Endothelial cell of umbilical vein (primary cell): ENCODE data around the gene NEK7. TPM values are rescaled to one million over a fixed set of nuclear protein-coding genes. Genes with fewer than 3 reads are reported as not detected.

Source experiments
- BruUV-seq: library from RNA; stranded (reverse); fragments of 400-500 nt; replicated peaks from 2 replicates; lab custom pipeline; 2021; lab: Mats Ljungman, UMichigan
- CTCF ChIA-PET: fragments of 300-600, 350-600 bp; sonication (Branson Sonifier 250); formaldehyde crosslinking; loops from one replicate; lab custom pipeline; 2021; ENCODE audit warnings: antibody characterized with exemption, inconsistent platforms; lab: Charles Lee
- POLR2A ChIA-PET: fragments of 300-600, 350-600 bp; sonication (Branson Sonifier 250); formaldehyde crosslinking; loops from one replicate; lab custom pipeline; 2021; ENCODE audit warnings: antibody characterized with exemption, inconsistent platforms; lab: Charles Lee
- DNase-seq: peaks from one replicate; pipeline ENCODE4 v3.0.0-alpha.2; 2011; ENCODE audit warnings: low read depth, low spot score
- FAIRE-seq: peaks from 2 replicates; lab custom pipeline; 2011; peaks lifted over from hg19 to GRCh38; lab: Jason Lieb, UNC
- H2AFZ ChIP-seq: 2 replicates; pipeline ENCODE4 v1.6.0; 2012; ENCODE audit warnings: low read depth, low read length, control low read depth, inconsistent platforms
- H3K27ac ChIP-seq: 2 replicates; pipeline ENCODE4 v1.5.1; 2011; ENCODE audit warnings: low read depth, mild to moderate bottlenecking, control low read depth, low read length, moderate library complexity; ENCODE audit not compliant: insufficient read depth
- H3K27me3 ChIP-seq, 2 experiments: 2 replicates each; pipeline versions ENCODE4 v1.6.0 to v1.6.1; 2011; ENCODE audit warnings: low read length in 2 of 2, mixed read lengths in 1 of 2; ENCODE audit not compliant: control insufficient read depth in 2 of 2, insufficient read depth in 2 of 2
- H3K36me3 ChIP-seq, 2 experiments: 2 replicates in 1 of 2; 3 replicates in 1 of 2; pipeline ENCODE4 v1.5.1; 2011; ENCODE audit warnings: low read length in 2 of 2, mild to moderate bottlenecking in 1 of 2, moderate library complexity in 1 of 2; ENCODE audit not compliant: control insufficient read depth in 2 of 2, insufficient read depth in 2 of 2; ENCODE audit errors: extremely low read depth in 1 of 2
- H3K4me1 ChIP-seq: 3 replicates; pipeline ENCODE4 v1.5.1; 2011; ENCODE audit warnings: mild to moderate bottlenecking, low read length; ENCODE audit not compliant: control insufficient read depth, insufficient read depth; ENCODE audit errors: extremely low read depth
- H3K4me2 ChIP-seq: 2 replicates; pipeline ENCODE4 v1.6.1; 2011; ENCODE audit warnings: low read length, control low read depth, mixed read lengths; ENCODE audit not compliant: insufficient read depth
- H3K4me3 ChIP-seq, 3 experiments: fragments of 200-600 bp in 1 of 3; sonication (generic), shearing (Covaris generic) in 1 of 3; replicated peaks in 1 of 3; 2 replicates each; pipeline ENCODE4 v1.5.1; 2011 to 2016; ENCODE audit warnings: control low read depth in 3 of 3, low read length in 3 of 3, mild to moderate bottlenecking in 2 of 3, inconsistent platforms in 1 of 3, low read depth in 1 of 3, moderate library complexity in 1 of 3; ENCODE audit not compliant: insufficient read depth in 1 of 3
- H3K79me2 ChIP-seq: 2 replicates; pipeline ENCODE4 v1.6.0; 2012; ENCODE audit warnings: low read length, inconsistent platforms; ENCODE audit not compliant: control insufficient read depth, insufficient read depth
- H3K9ac ChIP-seq: replicated peaks from 2 replicates; pipeline ENCODE3; 2011; ENCODE audit warnings: low read length, control low read depth; ENCODE audit not compliant: insufficient read depth; ENCODE audit errors: extremely low read depth
- H3K9me1 ChIP-seq: replicated peaks from 3 replicates; pipeline ENCODE4 v1.6.0; 2011; ENCODE audit warnings: mild to moderate bottlenecking, low read length; ENCODE audit not compliant: control insufficient read depth, insufficient read depth; ENCODE audit errors: extremely low read depth
- H3K9me3 ChIP-seq: replicated peaks from 2 replicates; pipeline ENCODE4 v1.5.1; 2012; ENCODE audit warnings: low read length, inconsistent platforms; ENCODE audit not compliant: control insufficient read depth, insufficient read depth
- H4K20me1 ChIP-seq: replicated peaks from 2 replicates; pipeline ENCODE3; 2011; ENCODE audit warnings: mild to moderate bottlenecking, low read length; ENCODE audit not compliant: control insufficient read depth, insufficient read depth; ENCODE audit errors: extremely low read depth
- EZH2 ChIP-seq: IDR thresholded peaks from 2 replicates; pipeline ENCODE4 v1.6.1; 2012; ENCODE audit warnings: borderline replicate concordance, low read depth, mild to moderate bottlenecking, moderate library complexity, low read length, inconsistent platforms; ENCODE audit not compliant: severe bottlenecking
- FOS ChIP-seq: IDR thresholded peaks from 2 replicates; pipeline ENCODE4 v1.6.1; 2011; ENCODE audit warnings: mild to moderate bottlenecking, low read length, moderate library complexity, borderline replicate concordance; ENCODE audit not compliant: insufficient read depth
- GATA2 ChIP-seq: IDR thresholded peaks from 2 replicates; pipeline ENCODE4 v1.7.0; 2011; ENCODE audit warnings: low read depth, mild to moderate bottlenecking, moderate library complexity, mixed read lengths, low read length; ENCODE audit not compliant: insufficient read length, insufficient read depth
- JUN ChIP-seq: IDR thresholded peaks from 2 replicates; pipeline ENCODE4 v1.6.1; 2011; ENCODE audit warnings: borderline replicate concordance, low read depth; ENCODE audit not compliant: insufficient read length, insufficient read depth
- MYC ChIP-seq: IDR thresholded peaks from one replicate; pipeline ENCODE4 v1.6.1; 2011; ENCODE audit warnings: mild to moderate bottlenecking, low read depth, low read length
- POLR2A ChIP-seq: IDR thresholded peaks from 2 replicates; pipeline ENCODE4 v1.6.1; 2012; ENCODE audit warnings: low read depth, mild to moderate bottlenecking, control low read depth, low read length
- POLR2AphosphoS5 ChIP-seq: IDR thresholded peaks from 2 replicates; pipeline ENCODE4 v1.6.1; 2012; ENCODE audit warnings: low read depth, mild to moderate bottlenecking, control low read depth, low read length, moderate library complexity; ENCODE audit not compliant: insufficient read depth
- dilution Hi-C: fragments of 300-500 bp; cut with MboI; formaldehyde crosslinking; loops from one replicate; pipeline ENCODE4 v1.15.0; 2019; ENCODE audit warnings: low sequenced_read_pairs; ENCODE audit not compliant: extremely low pct_ligation_motif_present
- intact Hi-C: fragments of 100-400 bp; cut with micrococcal nuclease; formaldehyde crosslinking; loops from one replicate; pipeline ENCODE4 v1.10.0; 2022
- polyA plus RNA-seq, 4 experiments: library from polyadenylated mRNA; depleted of rRNA in 3 of 4; stranded (reverse) in 3 of 4; unstranded in 1 of 4; fragments of >200 nt; gene quantifications; 2 replicates each; pipeline versions ENCODE4 v1.2.1 to v1.2.3, GENCODE V29; 2011 to 2012; ENCODE audit warnings: missing spikeins in 1 of 4
- total RNA-seq: library from RNA; stranded (reverse); gene quantifications from 2 replicates; pipeline ENCODE4 v1.2.3, GENCODE V29; 2021
- TF ChIP-seq, protein P1 (sequence below), 2 donors: IDR thresholded peaks; 1 replicate in 1 of 2; 2 replicates in 1 of 2; pipeline ENCODE4 v1.5.1; 2011; ENCODE audit warnings: low read length in 2 of 2, mild to moderate bottlenecking in 2 of 2, moderate library complexity in 2 of 2, control low read depth in 1 of 2, inconsistent platforms in 1 of 2, low read depth in 1 of 2; ENCODE audit not compliant: insufficient read depth in 1 of 2; ENCODE audit errors: extremely low read depth in 1 of 2
- TF ChIP-seq, protein P2 (sequence below): IDR thresholded peaks from 2 replicates; pipeline ENCODE4 v1.6.1; 2011; ENCODE audit not compliant: insufficient read depth, insufficient read length

Gene NEK7
- total and polyA plus RNA-seq, 2 donors (not counting 3 experiments of a cell fraction or from before 2014, with no cell fraction given) = 22.6 to 45.7 TPM

DNA sequence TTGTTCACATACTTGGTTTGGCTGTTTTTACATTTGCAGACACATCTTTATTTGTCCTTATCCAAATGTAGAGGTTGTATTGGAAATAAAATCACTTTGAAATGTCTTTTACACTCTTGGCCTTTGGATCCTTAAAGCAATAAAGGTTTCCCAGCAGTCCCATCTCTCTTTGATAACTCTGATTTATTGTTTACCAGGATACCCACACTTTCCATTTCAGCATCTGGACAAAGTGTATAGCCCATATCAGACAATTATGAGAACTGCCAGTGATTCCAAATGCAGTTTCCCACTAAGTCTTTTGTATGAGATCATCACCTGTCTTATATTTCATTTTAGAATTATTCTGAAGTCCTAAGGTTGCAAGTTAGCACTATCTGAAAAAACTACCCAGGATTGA, 114.7 kb downstream of the NEK7 start:
- intact Hi-C loops (no loop called here), dilution Hi-C loops (no loop called here)
- POLR2A ChIA-PET = no interaction called here
- TF ChIP-seq POLR2A (no peak), JUN (no peak), EZH2 (no peak), MYC (no peak), POLR2AphosphoS5 (no peak), FOS (no peak), GATA2 (no peak)
- TF ChIP-seq, protein P1, sequence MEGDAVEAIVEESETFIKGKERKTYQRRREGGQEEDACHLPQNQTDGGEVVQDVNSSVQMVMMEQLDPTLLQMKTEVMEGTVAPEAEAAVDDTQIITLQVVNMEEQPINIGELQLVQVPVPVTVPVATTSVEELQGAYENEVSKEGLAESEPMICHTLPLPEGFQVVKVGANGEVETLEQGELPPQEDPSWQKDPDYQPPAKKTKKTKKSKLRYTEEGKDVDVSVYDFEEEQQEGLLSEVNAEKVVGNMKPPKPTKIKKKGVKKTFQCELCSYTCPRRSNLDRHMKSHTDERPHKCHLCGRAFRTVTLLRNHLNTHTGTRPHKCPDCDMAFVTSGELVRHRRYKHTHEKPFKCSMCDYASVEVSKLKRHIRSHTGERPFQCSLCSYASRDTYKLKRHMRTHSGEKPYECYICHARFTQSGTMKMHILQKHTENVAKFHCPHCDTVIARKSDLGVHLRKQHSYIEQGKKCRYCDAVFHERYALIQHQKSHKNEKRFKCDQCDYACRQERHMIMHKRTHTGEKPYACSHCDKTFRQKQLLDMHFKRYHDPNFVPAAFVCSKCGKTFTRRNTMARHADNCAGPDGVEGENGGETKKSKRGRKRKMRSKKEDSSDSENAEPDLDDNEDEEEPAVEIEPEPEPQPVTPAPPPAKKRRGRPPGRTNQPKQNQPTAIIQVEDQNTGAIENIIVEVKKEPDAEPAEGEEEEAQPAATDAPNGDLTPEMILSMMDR (IDR thresholded peaks at IDR 0.05; ENCODE audit: extremely low read depth in 1 of 2, insufficient read depth in 1 of 2, low read depth in 1 of 2, low read length in 2 of 2) = no peak
- TF ChIP-seq, protein P2, sequence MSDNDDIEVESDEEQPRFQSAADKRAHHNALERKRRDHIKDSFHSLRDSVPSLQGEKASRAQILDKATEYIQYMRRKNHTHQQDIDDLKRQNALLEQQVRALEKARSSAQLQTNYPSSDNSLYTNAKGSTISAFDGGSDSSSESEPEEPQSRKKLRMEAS = no peak
- Histone ChIP-seq H3K4me2 (no peak overlapping the region), H3K9ac (no peak overlapping the region), H3K4me3 (no peak overlapping the region), H3K36me3 (no peaks in the 10 kb centered on the region), H3K4me1 (peaks cover 71% of the 10 kb centered on the region), H2AFZ (no peak overlapping the region), H3K9me1 (no peaks in the 10 kb centered on the region), H3K9me3 (no peaks in the 10 kb centered on the region), H3K27ac (no peak overlapping the region), H3K27me3 (no peaks in the 10 kb centered on the region), H3K79me2 (peaks cover 26% of the 10 kb centered on the region), H4K20me1 (no peaks in the 10 kb centered on the region)
- no peak for FAIRE-seq
- BruUV-seq = no TSS peak
- CTCF ChIA-PET = interaction anchor here (1.0 kb wide), 1 partner anchor 113 kb away, joined by 3 read pairs; no protein-coding TSS in a partner anchor
- no peak for DNase-seq
